Stomach (tissue), 4 donors: Measurements from ENCODE around the gene RMRP.

ENCODE experiments used
- CTCF ChIP-seq, 7 experiments: fragments of 450-650 bp in 4 of 7; fragments of 200-600 bp in 3 of 7; sonication (generic) in 3 of 7; IDR thresholded peaks; one replicate each; pipeline ENCODE4 v1.5.1; 2016 to 2019; ENCODE audit warnings: antibody characterized with exemption in 7 of 7, control low read depth in 2 of 7, mild to moderate bottlenecking in 1 of 7
- EP300 ChIP-seq: sonication (generic); formaldehyde crosslinking; IDR thresholded peaks from one replicate; pipeline ENCODE4 v1.6.1; 2017; ENCODE audit warnings: antibody characterized with exemption

- TF ChIP-seq CTCF (IDR thresholded peaks at IDR 0.05), result no peak
- TF ChIP-seq EP300, result no peak
Observed at GRCh38 chr9:35690614-35691333, 33.0 kb upstream of the RMRP start.
